HepG2 (cell line): ENCODE data around the gene CEP78. TPM values are rescaled to one million over a fixed set of nuclear protein-coding genes. Genes with fewer than 3 reads are reported as not detected.
A peak's percentile ranks its signal among the peaks of the same experiment; 100 is the strongest.

Experiments used
- ASH2L ChIP-seq: fragments of 300-600, 200-600 bp; sonication (generic); IDR thresholded peaks from 2 replicates; pipeline ENCODE4 v1.7.0; 2017; ENCODE audit warnings: low read depth, mild to moderate bottlenecking, moderate library complexity, mixed read lengths, low read length; ENCODE audit not compliant: insufficient read length
- CBX2 ChIP-seq, 2 experiments: fragments of 200-600 bp in 1 of 2; sonication (generic); formaldehyde crosslinking in 1 of 2; IDR thresholded peaks; 2 replicates each; pipeline versions ENCODE4 v1.7.0 to v1.8.1; 2018 to 2022; ENCODE audit warnings: low read depth in 2 of 2, low read length in 1 of 2, mild to moderate bottlenecking in 1 of 2, missing genetic modification reagents in 1 of 2
- FLYWCH1 ChIP-seq: sonication (generic); formaldehyde crosslinking; IDR thresholded peaks from 2 replicates; pipeline ENCODE4 v1.8.1; 2023; ENCODE audit warnings: mild to moderate bottlenecking, missing genetic modification reagents
- FOXM1 ChIP-seq: sonication (generic); formaldehyde crosslinking; IDR thresholded peaks from 2 replicates; pipeline ENCODE4 v1.5.0; 2020; ENCODE audit warnings: missing genetic modification reagents
- HIVEP1 ChIP-seq: sonication (generic); formaldehyde crosslinking; IDR thresholded peaks from 2 replicates; pipeline ENCODE4 v1.4.0; 2020; ENCODE audit warnings: mild to moderate bottlenecking, missing genetic modification reagents
- JUND ChIP-seq: sonication (generic); formaldehyde crosslinking; IDR thresholded peaks from 2 replicates; pipeline ENCODE4 v1.8.0; 2022; ENCODE audit warnings: mild to moderate bottlenecking, missing genetic modification reagents
- MATR3 ChIP-seq: sonication (generic); formaldehyde crosslinking; IDR thresholded peaks from 2 replicates; pipeline ENCODE4 v1.4.0; 2020; ENCODE audit warnings: missing genetic modification reagents
- MLX ChIP-seq: IDR thresholded peaks from 2 replicates; pipeline ENCODE4 v1.6.1; 2016
- NFE2 ChIP-seq: sonication (generic); formaldehyde crosslinking; IDR thresholded peaks from 2 replicates; pipeline ENCODE4 v1.4.0; 2020; ENCODE audit warnings: missing genetic modification reagents
- PITX1 ChIP-seq: sonication (generic); formaldehyde crosslinking; IDR thresholded peaks from 2 replicates; pipeline ENCODE4 v1.5.1; 2020; ENCODE audit warnings: mild to moderate bottlenecking, missing genetic modification reagents
- PPARG ChIP-seq: conservative IDR thresholded peaks from 2 replicates; pipeline ENCODE4 v1.6.1; 2016; ENCODE audit warnings: missing biosample characterization, missing genetic modification reagents
- SNRNP70 ChIP-seq: fragments of 200-400 bp; formaldehyde crosslinking; IDR thresholded peaks from 2 replicates; pipeline ENCODE4 v1.6.1; 2017; ENCODE audit warnings: mild to moderate bottlenecking, low read depth, low read length, moderate library complexity
- ZNF282 ChIP-seq: fragments of 450-650 bp; IDR thresholded peaks from 2 replicates; pipeline ENCODE4 v1.6.1; 2018; ENCODE audit not compliant: partially characterized antibody
- ZNF496 ChIP-seq: sonication (generic); formaldehyde crosslinking; IDR thresholded peaks from 2 replicates; pipeline ENCODE4 v1.8.1; 2023; ENCODE audit warnings: mild to moderate bottlenecking, moderate library complexity, missing genetic modification reagents; ENCODE audit not compliant: insufficient replicate concordance
- ZNF569 ChIP-seq: sonication (generic); formaldehyde crosslinking; IDR thresholded peaks from 2 replicates; pipeline ENCODE4 v1.5.0; 2020; ENCODE audit warnings: mild to moderate bottlenecking, missing genetic modification reagents, moderate library complexity, borderline replicate concordance
- polyA plus RNA-seq, 8 experiments: library from polyadenylated mRNA; depleted of rRNA in 3 of 8; stranded (reverse) in 7 of 8; unstranded in 1 of 8; fragments of >200 nt; fragmentation: Illumina TruSeq in 4 of 8; extraction: Trizol in 4 of 8; gene quantifications; 2 replicates each; pipeline versions ENCODE4 v1.2.1 to v1.2.3, GENCODE V29; 2011 to 2016; ENCODE audit warnings: low read depth in 4 of 8, missing spikeins in 1 of 8, mixed read lengths in 1 of 8; ENCODE audit not compliant: insufficient read depth in 1 of 8
- total RNA-seq, 5 experiments: library from RNA; depleted of rRNA; stranded (reverse); fragments of >200 nt; fragmentation: Illumina TruSeq; extraction: Trizol; gene quantifications; 2 replicates each; pipeline ENCODE4 v1.2.3, GENCODE V29; 2016; ENCODE audit warnings: low read depth in 1 of 5
- TF ChIP-seq, protein P1 (sequence below): sonication (generic); formaldehyde crosslinking; IDR thresholded peaks from 2 replicates; pipeline ENCODE4 v1.4.0; 2020; ENCODE audit warnings: missing genetic modification reagents, borderline replicate concordance
- TF ChIP-seq, protein P2 (sequence below), 2 experiments: sonication (generic) in 1 of 2; formaldehyde crosslinking in 1 of 2; IDR thresholded peaks; 2 replicates each; pipeline versions ENCODE4 v1.6.1 to v1.9.0; 2014 to 2022; ENCODE audit warnings: antibody characterized with exemption in 1 of 2, borderline replicate concordance in 1 of 2, inconsistent platforms in 1 of 2, low read depth in 1 of 2, missing genetic modification reagents in 1 of 2

Gene CEP78
- total and polyA plus RNA-seq, 2 of the 13 experiments (the other 11 are each of a cell fraction or from before 2014, with no cell fraction given) = 5.1 to 30.8 TPM

DNA sequence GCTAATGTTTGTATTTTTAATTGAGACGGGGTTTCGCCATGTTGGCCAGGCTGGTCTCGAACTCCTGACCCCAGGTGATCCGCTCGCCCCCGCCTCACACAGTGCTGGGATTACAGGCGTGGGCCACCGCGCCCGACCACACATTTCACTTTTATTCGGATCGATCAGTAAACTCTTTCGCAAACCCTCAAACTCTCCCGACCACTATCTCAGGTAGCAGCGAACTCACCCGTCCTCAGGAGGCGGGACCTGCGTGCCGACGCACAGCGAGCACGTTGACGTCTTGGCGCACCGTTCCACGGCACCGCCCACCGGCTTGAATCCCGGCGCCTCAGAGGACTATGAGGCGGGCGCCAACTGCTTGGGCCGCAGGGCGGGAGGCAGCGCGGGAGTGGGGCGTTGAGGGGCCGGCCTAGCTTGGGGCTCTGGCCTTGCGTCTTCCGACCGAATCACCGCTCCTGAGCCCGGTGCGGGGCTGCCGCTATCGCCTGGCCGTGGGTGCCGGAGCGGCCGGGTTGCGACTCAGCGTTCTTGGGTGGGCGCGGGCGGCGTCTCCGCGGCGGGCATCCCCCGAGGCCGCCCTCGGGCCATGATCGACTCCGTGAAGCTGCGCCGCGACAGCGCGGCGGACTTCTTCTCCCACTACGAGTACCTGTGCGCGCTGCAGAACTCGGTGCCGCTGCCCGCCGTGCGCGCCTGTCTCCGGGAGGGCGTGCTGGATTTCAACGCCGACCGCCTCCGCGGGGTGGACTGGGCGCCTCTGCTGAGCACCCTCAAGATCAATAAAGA, at the start of gene CEP78 (continued):
- TF ChIP-seq CBX2 (IDR thresholded peaks at IDR 0.05; ENCODE audit: low read depth, low read length) (no peak), CBX2 (CRISPR knock-in tag; IDR thresholded peaks at IDR 0.05; ENCODE audit: low read depth) (no peak), MATR3 (CRISPR knock-in tag) (no peak), ASH2L (peak; percentile 87), ZNF569 (CRISPR knock-in tag) (peak; percentile 73; the same call in 1 of the 2 replicates), FLYWCH1 (0 out of 2 replicates have a peak, but pooled peaks have one; percentile 80), MLX (CRISPR knock-in tag) (no peak), ZNF282 (no peak), JUND (CRISPR knock-in tag) (peak; percentile 36; the same call in 1 of the 2 replicates), FOXM1 (CRISPR knock-in tag) (no peak), NFE2 (CRISPR knock-in tag) (no peak), PITX1 (CRISPR knock-in tag) (peak; percentile 80; the same call in 1 of the 2 replicates), PPARG (CRISPR knock-in tag) (no peak), SNRNP70 (no peak), ZNF496 (CRISPR knock-in tag) (no peak), HIVEP1 (peak; percentile 63; the same call in 1 of the 2 replicates)
- TF ChIP-seq, protein P1, sequence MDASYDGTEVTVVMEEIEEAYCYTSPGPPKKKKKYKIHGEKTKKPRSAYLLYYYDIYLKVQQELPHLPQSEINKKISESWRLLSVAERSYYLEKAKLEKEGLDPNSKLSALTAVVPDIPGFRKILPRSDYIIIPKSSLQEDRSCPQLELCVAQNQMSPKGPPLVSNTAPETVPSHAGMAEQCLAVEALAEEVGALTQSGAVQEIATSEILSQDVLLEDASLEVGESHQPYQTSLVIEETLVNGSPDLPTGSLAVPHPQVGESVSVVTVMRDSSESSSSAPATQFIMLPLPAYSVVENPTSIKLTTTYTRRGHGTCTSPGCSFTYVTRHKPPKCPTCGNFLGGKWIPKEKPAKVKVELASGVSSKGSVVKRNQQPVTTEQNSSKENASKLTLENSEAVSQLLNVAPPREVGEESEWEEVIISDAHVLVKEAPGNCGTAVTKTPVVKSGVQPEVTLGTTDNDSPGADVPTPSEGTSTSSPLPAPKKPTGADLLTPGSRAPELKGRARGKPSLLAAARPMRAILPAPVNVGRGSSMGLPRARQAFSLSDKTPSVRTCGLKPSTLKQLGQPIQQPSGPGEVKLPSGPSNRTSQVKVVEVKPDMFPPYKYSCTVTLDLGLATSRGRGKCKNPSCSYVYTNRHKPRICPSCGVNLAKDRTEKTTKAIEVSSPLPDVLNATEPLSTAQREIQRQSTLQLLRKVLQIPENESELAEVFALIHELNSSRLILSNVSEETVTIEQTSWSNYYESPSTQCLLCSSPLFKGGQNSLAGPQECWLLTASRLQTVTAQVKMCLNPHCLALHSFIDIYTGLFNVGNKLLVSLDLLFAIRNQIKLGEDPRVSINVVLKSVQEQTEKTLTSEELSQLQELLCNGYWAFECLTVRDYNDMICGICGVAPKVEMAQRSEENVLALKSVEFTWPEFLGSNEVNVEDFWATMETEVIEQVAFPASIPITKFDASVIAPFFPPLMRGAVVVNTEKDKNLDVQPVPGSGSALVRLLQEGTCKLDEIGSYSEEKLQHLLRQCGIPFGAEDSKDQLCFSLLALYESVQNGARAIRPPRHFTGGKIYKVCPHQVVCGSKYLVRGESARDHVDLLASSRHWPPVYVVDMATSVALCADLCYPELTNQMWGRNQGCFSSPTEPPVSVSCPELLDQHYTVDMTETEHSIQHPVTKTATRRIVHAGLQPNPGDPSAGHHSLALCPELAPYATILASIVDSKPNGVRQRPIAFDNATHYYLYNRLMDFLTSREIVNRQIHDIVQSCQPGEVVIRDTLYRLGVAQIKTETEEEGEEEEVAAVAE = no peak
- TF ChIP-seq, protein P2, sequence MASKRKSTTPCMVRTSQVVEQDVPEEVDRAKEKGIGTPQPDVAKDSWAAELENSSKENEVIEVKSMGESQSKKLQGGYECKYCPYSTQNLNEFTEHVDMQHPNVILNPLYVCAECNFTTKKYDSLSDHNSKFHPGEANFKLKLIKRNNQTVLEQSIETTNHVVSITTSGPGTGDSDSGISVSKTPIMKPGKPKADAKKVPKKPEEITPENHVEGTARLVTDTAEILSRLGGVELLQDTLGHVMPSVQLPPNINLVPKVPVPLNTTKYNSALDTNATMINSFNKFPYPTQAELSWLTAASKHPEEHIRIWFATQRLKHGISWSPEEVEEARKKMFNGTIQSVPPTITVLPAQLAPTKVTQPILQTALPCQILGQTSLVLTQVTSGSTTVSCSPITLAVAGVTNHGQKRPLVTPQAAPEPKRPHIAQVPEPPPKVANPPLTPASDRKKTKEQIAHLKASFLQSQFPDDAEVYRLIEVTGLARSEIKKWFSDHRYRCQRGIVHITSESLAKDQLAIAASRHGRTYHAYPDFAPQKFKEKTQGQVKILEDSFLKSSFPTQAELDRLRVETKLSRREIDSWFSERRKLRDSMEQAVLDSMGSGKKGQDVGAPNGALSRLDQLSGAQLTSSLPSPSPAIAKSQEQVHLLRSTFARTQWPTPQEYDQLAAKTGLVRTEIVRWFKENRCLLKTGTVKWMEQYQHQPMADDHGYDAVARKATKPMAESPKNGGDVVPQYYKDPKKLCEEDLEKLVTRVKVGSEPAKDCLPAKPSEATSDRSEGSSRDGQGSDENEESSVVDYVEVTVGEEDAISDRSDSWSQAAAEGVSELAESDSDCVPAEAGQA (IDR thresholded peaks at IDR 0.05; ENCODE audit: low read depth) = no peak
- TF ChIP-seq, protein P2 (CRISPR knock-in tag; IDR thresholded peaks at IDR 0.05; ENCODE audit: borderline replicate concordance) = peak; percentile 72; the same call in 1 of the 2 replicates
